ENCODE measurements around the gene SRSF10.
"Not testable (repeated sequence)": the region's sequence is repeated elsewhere in the genome, so short reads cannot be mapped to it uniquely, and the experiment has no call there.

DNA sequence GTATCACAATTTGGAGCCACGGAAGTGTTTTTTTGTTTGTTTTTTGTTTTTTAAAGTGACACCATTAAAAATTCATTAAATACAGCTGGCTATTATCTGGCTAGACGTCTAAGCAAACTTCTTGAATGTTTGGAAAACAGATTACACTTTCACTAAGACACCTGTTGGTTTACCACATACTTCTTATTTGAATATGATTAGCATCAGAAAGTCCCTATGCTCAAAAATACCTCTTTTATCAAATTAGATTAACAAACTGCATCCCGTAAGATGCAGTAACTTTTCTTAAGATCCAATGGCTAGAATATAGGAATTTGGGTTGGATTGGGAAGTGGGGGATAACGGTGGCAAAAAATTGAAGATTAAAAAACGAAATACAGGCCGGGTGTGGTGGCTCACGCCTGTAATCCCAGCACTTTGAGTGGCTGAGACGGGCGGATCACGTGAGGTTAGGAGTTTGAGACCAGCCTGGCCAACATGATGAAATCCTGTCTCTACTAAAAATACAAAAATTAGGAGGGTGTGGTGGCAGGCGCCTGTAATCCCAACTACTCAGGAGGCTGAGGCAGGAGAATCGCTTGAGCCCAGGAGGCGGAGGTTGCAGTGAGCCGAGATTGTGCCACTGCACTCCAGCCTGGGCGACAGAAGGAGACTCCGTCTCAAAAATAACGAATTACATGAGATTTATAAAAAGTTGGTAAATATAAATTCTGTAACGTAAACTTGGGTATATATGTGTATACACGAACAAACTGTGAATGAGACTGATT lies 21.9 kb downstream of the SRSF10 start:
- TF ChIP-seq, protein P1, sequence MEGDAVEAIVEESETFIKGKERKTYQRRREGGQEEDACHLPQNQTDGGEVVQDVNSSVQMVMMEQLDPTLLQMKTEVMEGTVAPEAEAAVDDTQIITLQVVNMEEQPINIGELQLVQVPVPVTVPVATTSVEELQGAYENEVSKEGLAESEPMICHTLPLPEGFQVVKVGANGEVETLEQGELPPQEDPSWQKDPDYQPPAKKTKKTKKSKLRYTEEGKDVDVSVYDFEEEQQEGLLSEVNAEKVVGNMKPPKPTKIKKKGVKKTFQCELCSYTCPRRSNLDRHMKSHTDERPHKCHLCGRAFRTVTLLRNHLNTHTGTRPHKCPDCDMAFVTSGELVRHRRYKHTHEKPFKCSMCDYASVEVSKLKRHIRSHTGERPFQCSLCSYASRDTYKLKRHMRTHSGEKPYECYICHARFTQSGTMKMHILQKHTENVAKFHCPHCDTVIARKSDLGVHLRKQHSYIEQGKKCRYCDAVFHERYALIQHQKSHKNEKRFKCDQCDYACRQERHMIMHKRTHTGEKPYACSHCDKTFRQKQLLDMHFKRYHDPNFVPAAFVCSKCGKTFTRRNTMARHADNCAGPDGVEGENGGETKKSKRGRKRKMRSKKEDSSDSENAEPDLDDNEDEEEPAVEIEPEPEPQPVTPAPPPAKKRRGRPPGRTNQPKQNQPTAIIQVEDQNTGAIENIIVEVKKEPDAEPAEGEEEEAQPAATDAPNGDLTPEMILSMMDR (IDR thresholded peaks at IDR 0.05): not testable (repeated sequence)
- not testable (repeated sequence) for TF ChIP-seq POLR2A (IDR thresholded peaks at IDR 0.05)
